H1 (cell line): ENCODE results near the gene IKZF3. TPM values are rescaled to one million over a fixed set of nuclear protein-coding genes. Genes with fewer than 3 reads are reported as not detected.

ENCODE experiments used
- CTCF ChIP-seq, 3 experiments: IDR thresholded peaks; 1 replicate in 2 of 3; 2 replicates in 1 of 3; pipeline versions ENCODE4 v1.5.1 to v1.6.1; 2011; ENCODE audit warnings: low read length in 3 of 3, mild to moderate bottlenecking in 3 of 3, inconsistent platforms in 2 of 3, low read depth in 1 of 3, moderate library complexity in 1 of 3; ENCODE audit not compliant: insufficient read depth in 1 of 3; ENCODE audit errors: control extremely low read depth in 1 of 3
- GABPA ChIP-seq: IDR thresholded peaks from 2 replicates; pipeline ENCODE4 v1.6.1; 2011; ENCODE audit warnings: mild to moderate bottlenecking, low read length, moderate library complexity, borderline replicate concordance; ENCODE audit not compliant: insufficient read depth
- KDM4A ChIP-seq: IDR thresholded peaks from one replicate; pipeline ENCODE4 v1.7.1; 2012; ENCODE audit warnings: low read depth, mild to moderate bottlenecking, moderate library complexity, low read length, inconsistent platforms; ENCODE audit not compliant: severe bottlenecking
- SP2 ChIP-seq: IDR thresholded peaks from 2 replicates; pipeline ENCODE4 v1.6.1; 2012; ENCODE audit warnings: mild to moderate bottlenecking, low read length, inconsistent platforms
- SRF ChIP-seq: IDR thresholded peaks from 2 replicates; pipeline ENCODE4 v1.6.1; 2011; ENCODE audit warnings: mild to moderate bottlenecking, low read depth, low read length, moderate library complexity
- polyA plus RNA-seq, 7 experiments: library from polyadenylated mRNA; depleted of rRNA in 3 of 7; stranded (reverse) in 5 of 7; unstranded in 2 of 7; fragments of >200 nt in 5 of 7; fragments of 200-250 nt in 2 of 7; gene quantifications; 1 replicate in 5 of 7; 2 replicates in 1 of 7; 4 replicates in 1 of 7; pipeline versions ENCODE4 v1.2.1 to v1.2.3, GENCODE V29; 2011 to 2013; ENCODE audit warnings: missing spikeins in 2 of 7, mixed read lengths in 2 of 7
- total RNA-seq: library from RNA; stranded (reverse); fragmentation: NEBNext Ultra II Directional; extraction: Animal tissue kit (Norgen Biotek cat#: 25700); gene quantifications from 2 replicates; pipeline ENCODE4 v1.2.1, GENCODE V29; 2021
- TF ChIP-seq, protein P1 (sequence below): fragments of 300-600 bp; sonication (generic); IDR thresholded peaks from 2 replicates; pipeline ENCODE4 v1.7.1; 2012; ENCODE audit warnings: low read length, moderate library complexity, mild to moderate bottlenecking, inconsistent platforms; ENCODE audit not compliant: insufficient replicate concordance
- TF ChIP-seq, protein P2 (sequence below): IDR thresholded peaks from 2 replicates; pipeline ENCODE4 v1.6.1; 2012; ENCODE audit warnings: inconsistent platforms

IKZF3 gene
- total and polyA plus RNA-seq, 2 of the 8 experiments (the other 6 are each of a cell fraction or from before 2014, with no cell fraction given) = 0.23 to 0.56 TPM

- TF ChIP-seq, protein P1, sequence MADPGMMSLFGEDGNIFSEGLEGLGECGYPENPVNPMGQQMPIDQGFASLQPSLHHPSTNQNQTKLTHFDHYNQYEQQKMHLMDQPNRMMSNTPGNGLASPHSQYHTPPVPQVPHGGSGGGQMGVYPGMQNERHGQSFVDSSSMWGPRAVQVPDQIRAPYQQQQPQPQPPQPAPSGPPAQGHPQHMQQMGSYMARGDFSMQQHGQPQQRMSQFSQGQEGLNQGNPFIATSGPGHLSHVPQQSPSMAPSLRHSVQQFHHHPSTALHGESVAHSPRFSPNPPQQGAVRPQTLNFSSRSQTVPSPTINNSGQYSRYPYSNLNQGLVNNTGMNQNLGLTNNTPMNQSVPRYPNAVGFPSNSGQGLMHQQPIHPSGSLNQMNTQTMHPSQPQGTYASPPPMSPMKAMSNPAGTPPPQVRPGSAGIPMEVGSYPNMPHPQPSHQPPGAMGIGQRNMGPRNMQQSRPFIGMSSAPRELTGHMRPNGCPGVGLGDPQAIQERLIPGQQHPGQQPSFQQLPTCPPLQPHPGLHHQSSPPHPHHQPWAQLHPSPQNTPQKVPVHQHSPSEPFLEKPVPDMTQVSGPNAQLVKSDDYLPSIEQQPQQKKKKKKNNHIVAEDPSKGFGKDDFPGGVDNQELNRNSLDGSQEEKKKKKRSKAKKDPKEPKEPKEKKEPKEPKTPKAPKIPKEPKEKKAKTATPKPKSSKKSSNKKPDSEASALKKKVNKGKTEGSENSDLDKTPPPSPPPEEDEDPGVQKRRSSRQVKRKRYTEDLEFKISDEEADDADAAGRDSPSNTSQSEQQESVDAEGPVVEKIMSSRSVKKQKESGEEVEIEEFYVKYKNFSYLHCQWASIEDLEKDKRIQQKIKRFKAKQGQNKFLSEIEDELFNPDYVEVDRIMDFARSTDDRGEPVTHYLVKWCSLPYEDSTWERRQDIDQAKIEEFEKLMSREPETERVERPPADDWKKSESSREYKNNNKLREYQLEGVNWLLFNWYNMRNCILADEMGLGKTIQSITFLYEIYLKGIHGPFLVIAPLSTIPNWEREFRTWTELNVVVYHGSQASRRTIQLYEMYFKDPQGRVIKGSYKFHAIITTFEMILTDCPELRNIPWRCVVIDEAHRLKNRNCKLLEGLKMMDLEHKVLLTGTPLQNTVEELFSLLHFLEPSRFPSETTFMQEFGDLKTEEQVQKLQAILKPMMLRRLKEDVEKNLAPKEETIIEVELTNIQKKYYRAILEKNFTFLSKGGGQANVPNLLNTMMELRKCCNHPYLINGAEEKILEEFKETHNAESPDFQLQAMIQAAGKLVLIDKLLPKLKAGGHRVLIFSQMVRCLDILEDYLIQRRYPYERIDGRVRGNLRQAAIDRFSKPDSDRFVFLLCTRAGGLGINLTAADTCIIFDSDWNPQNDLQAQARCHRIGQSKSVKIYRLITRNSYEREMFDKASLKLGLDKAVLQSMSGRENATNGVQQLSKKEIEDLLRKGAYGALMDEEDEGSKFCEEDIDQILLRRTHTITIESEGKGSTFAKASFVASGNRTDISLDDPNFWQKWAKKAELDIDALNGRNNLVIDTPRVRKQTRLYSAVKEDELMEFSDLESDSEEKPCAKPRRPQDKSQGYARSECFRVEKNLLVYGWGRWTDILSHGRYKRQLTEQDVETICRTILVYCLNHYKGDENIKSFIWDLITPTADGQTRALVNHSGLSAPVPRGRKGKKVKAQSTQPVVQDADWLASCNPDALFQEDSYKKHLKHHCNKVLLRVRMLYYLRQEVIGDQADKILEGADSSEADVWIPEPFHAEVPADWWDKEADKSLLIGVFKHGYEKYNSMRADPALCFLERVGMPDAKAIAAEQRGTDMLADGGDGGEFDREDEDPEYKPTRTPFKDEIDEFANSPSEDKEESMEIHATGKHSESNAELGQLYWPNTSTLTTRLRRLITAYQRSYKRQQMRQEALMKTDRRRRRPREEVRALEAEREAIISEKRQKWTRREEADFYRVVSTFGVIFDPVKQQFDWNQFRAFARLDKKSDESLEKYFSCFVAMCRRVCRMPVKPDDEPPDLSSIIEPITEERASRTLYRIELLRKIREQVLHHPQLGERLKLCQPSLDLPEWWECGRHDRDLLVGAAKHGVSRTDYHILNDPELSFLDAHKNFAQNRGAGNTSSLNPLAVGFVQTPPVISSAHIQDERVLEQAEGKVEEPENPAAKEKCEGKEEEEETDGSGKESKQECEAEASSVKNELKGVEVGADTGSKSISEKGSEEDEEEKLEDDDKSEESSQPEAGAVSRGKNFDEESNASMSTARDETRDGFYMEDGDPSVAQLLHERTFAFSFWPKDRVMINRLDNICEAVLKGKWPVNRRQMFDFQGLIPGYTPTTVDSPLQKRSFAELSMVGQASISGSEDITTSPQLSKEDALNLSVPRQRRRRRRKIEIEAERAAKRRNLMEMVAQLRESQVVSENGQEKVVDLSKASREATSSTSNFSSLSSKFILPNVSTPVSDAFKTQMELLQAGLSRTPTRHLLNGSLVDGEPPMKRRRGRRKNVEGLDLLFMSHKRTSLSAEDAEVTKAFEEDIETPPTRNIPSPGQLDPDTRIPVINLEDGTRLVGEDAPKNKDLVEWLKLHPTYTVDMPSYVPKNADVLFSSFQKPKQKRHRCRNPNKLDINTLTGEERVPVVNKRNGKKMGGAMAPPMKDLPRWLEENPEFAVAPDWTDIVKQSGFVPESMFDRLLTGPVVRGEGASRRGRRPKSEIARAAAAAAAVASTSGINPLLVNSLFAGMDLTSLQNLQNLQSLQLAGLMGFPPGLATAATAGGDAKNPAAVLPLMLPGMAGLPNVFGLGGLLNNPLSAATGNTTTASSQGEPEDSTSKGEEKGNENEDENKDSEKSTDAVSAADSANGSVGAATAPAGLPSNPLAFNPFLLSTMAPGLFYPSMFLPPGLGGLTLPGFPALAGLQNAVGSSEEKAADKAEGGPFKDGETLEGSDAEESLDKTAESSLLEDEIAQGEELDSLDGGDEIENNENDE = no peak
- TF ChIP-seq SRF = no peak
- TF ChIP-seq CTCF (IDR thresholded peaks at IDR 0.05; ENCODE audit: control extremely low read depth in 1 of 3, insufficient read depth in 1 of 3, low read depth in 1 of 3, low read length in 3 of 3) = no peak
- TF ChIP-seq, protein P2, sequence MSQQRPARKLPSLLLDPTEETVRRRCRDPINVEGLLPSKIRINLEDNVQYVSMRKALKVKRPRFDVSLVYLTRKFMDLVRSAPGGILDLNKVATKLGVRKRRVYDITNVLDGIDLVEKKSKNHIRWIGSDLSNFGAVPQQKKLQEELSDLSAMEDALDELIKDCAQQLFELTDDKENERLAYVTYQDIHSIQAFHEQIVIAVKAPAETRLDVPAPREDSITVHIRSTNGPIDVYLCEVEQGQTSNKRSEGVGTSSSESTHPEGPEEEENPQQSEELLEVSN = no peak
- no peak for TF ChIP-seq KDM4A
- no peak for TF ChIP-seq GABPA
- no peak for TF ChIP-seq SP2
These were observed 121.2 kb downstream of the IKZF3 start (continued) for GRCh38 chr17:39742856-39743436.
